Neural progenitor cell (in vitro differentiated cells): ENCODE data around the gene CLSTN2.

ENCODE experiments used
- CTCF ChIP-seq: fragments of 200-600 bp; sonication (generic); IDR thresholded peaks from 2 replicates; pipeline ENCODE4 v1.5.1; 2017; ENCODE audit warnings: antibody characterized with exemption, mild to moderate bottlenecking
- EZH2 ChIP-seq: fragments of 200-600 bp; sonication (generic); IDR thresholded peaks from 2 replicates; pipeline ENCODE4 v1.6.1; 2017; ENCODE audit warnings: antibody characterized with exemption, mild to moderate bottlenecking, moderate library complexity
- EZH2phosphoT487 ChIP-seq: fragments of 200-600 bp; sonication (generic); IDR thresholded peaks from 2 replicates; pipeline ENCODE4 v1.6.1; 2017; ENCODE audit warnings: antibody characterized with exemption

- TF ChIP-seq CTCF: no peak
- no peak for TF ChIP-seq EZH2
- no peak for TF ChIP-seq EZH2phosphoT487
Observed at GRCh38 chr3:140062461-140062860, 127.5 kb downstream of the CLSTN2 start.
